Panc1 (cell line): ENCODE data around the gene SLC22A12. TPM values are rescaled to one million over a fixed set of nuclear protein-coding genes. Genes with fewer than 3 reads are reported as not detected.
A peak's percentile ranks its signal among the peaks of the same experiment; 100 is the strongest.

Source experiments
- ATAC-seq: fragments of 200-7000 bp; cut with Tn5 transposase; 2 replicates; pipeline ENCODE4 v1.9.1; 2020; ENCODE audit warnings: mild to moderate bottlenecking, moderate library complexity
- BruUV-seq: library from RNA; stranded (reverse); fragments of 400-500 nt; replicated peaks from 2 replicates; lab custom pipeline; 2021; lab: Mats Ljungman, UMichigan
- CTCF ChIA-PET: fragments of 300-600 bp; sonication (Branson Sonifier 250); formaldehyde crosslinking; loops from one replicate; lab custom pipeline; 2022; ENCODE audit warnings: antibody characterized with exemption; lab: Charles Lee
- POLR2A ChIA-PET: fragments of 300-600 bp; sonication (Branson Sonifier 250); formaldehyde crosslinking; loops from one replicate; lab custom pipeline; 2022; ENCODE audit warnings: antibody characterized with exemption; lab: Charles Lee
- DNase-seq: peaks from one replicate; pipeline ENCODE4 v3.0.0-alpha.2; 2010; ENCODE audit warnings: low read depth, low spot score
- H3K27ac ChIP-seq: 2 replicates; pipeline ENCODE4 v1.5.1; 2011; ENCODE audit warnings: mild to moderate bottlenecking, low read length, inconsistent platforms
- H3K27me3 ChIP-seq: fragments of 200-500 bp; sonication (Bioruptor generic); 2 replicates; pipeline ENCODE4 v1.6.0; 2014; ENCODE audit warnings: low read length, inconsistent platforms; ENCODE audit not compliant: control insufficient read depth, insufficient read depth
- H3K36me3 ChIP-seq: fragments of 200-500 bp; sonication (Bioruptor generic); 2 replicates; pipeline ENCODE4 v1.5.1; 2014; ENCODE audit warnings: inconsistent platforms, mild to moderate bottlenecking, low read length, moderate library complexity; ENCODE audit not compliant: control insufficient read depth, insufficient read depth
- H3K4me1 ChIP-seq: 2 replicates; pipeline ENCODE4 v1.5.1; 2011; ENCODE audit warnings: inconsistent platforms, mild to moderate bottlenecking, low read length, moderate library complexity; ENCODE audit not compliant: control insufficient read depth, insufficient read depth
- H3K4me3 ChIP-seq, 2 experiments: 2 replicates each; pipeline ENCODE4 v1.5.1; 2011 to 2012; ENCODE audit warnings: low read depth in 2 of 2, low read length in 2 of 2, mild to moderate bottlenecking in 2 of 2, inconsistent platforms in 1 of 2, moderate library complexity in 1 of 2
- H3K9me3 ChIP-seq: fragments of 200-500 bp; sonication (Bioruptor generic); 2 replicates; pipeline ENCODE4 v1.5.1; 2014; ENCODE audit warnings: low read depth, mild to moderate bottlenecking, inconsistent platforms, low read length, moderate library complexity; ENCODE audit not compliant: control insufficient read depth, insufficient read depth
- POLR2AphosphoS5 ChIP-seq: IDR thresholded peaks from 2 replicates; pipeline ENCODE4 v1.6.1; 2012; ENCODE audit warnings: mild to moderate bottlenecking, low read depth, low read length, moderate library complexity
- SIN3A ChIP-seq: IDR thresholded peaks from 2 replicates; pipeline ENCODE4 v1.6.1; 2012; ENCODE audit warnings: low read depth, mild to moderate bottlenecking, low read length, moderate library complexity, borderline replicate concordance; ENCODE audit not compliant: insufficient read depth
- TCF7L2 ChIP-seq: IDR thresholded peaks from 2 replicates; pipeline ENCODE4 v1.6.1; 2011; ENCODE audit warnings: mild to moderate bottlenecking, low read depth, low read length, inconsistent platforms
- in situ Hi-C: cut with HindIII; loops from 2 replicates; pipeline ENCODE4 v1.10.0; 2016; ENCODE audit warnings: low sequenced_read_pairs, low pct_unique_long_range_greater_than_20kb
- intact Hi-C: fragments of 100-400 bp; cut with micrococcal nuclease; formaldehyde crosslinking; loops from one replicate; pipeline ENCODE4 v1.10.0; 2022; ENCODE audit not compliant: unreplicated experiment
- total RNA-seq: library from RNA; stranded (reverse); gene quantifications from one replicate; pipeline ENCODE4 v1.2.1, GENCODE V29; 2021; ENCODE audit not compliant: unreplicated experiment
- TF ChIP-seq, protein P1 (sequence below), 2 experiments: IDR thresholded peaks; 2 replicates each; pipeline ENCODE4 v1.6.1; 2011 to 2012; ENCODE audit warnings: low read depth in 2 of 2, control low read depth in 1 of 2, low read length in 1 of 2, mild to moderate bottlenecking in 1 of 2, moderate library complexity in 1 of 2; ENCODE audit not compliant: insufficient read depth in 1 of 2
- TF ChIP-seq, protein P2 (sequence below): fragments of 450-650 bp; IDR thresholded peaks from 2 replicates; pipeline ENCODE4 v1.5.1; 2017; ENCODE audit warnings: mild to moderate bottlenecking

The SLC22A12 gene
- total RNA-seq, 1 experiment from 2014 or later: not detected

DNA sequence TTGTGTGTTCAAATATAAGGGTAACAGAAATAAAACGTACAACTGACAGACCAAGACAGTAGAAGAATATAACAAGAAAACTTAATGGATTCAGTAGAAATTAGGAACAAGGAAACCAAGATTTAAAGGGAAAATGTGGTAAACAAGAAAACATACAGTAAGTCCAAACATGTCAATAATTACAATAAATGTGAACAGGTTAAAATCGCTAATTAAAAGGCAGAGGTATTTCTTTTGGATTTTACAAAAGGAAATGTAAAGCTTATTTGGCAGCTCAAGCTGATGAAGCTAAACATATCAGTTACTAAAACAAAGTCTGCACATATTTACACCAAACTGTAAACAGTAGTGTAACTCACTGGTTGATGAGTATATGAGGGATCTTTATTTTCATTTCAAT is 2.3 kb upstream of the SLC22A12 start:
- intact Hi-C loops (no loop called here), in situ Hi-C loops (no loop called here)
- TF ChIP-seq POLR2AphosphoS5: no peak
- no TSS peak for BruUV-seq
- Histone ChIP-seq H3K4me1 (no peaks in the 10 kb centered on the region), H3K36me3 (no peaks in the 10 kb centered on the region), H3K27me3 (no peaks in the 10 kb centered on the region), H3K4me3 (no peak overlapping the region), H3K9me3 (peaks cover 8% of the 10 kb centered on the region; the same call in 1 of the 2 replicates), H3K27ac (no peak overlapping the region)
- DNase-seq (no peak), ATAC-seq (no peak)
- POLR2A ChIA-PET: no interaction called here
- CTCF ChIA-PET: no interaction called here

DNA sequence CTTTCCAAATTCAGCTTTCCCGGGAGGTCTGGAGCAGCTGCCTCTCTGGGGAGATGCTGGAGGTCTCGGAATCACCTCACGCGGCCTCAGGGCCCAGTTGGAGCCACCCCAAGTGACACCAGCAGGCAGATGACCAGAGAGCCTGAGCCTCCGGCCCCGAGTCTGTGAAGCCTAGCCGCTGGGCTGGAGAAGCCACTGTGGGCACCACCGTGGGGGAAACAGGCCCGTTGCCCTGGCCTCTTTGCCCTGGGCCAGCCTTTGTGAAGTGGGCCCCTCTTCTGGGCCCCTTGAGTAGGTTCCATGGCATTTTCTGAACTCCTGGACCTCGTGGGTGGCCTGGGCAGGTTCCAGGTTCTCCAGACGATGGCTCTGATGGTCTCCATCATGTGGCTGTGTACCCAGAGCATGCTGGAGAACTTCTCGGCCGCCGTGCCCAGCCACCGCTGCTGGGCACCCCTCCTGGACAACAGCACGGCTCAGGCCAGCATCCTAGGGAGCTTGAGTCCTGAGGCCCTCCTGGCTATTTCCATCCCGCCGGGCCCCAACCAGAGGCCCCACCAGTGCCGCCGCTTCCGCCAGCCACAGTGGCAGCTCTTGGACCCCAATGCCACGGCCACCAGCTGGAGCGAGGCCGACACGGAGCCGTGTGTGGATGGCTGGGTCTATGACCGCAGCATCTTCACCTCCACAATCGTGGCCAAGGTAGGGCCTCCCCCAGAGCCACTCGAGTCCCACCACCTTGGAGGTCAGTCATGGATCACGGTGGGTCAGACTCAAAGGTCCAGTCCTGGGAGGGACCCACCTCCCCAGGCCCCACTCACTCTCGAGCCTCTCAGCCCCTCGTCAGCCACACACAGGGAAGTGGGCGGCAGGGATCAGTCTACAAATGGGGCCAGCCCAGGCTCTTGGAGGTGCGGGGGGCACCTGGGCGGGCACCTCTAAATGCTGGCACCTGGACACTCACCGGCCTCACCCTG is 525 bp downstream of the SLC22A12 start:
- TF ChIP-seq SIN3A (no peak), TCF7L2 (no peak), POLR2AphosphoS5 (no peak)
- TF ChIP-seq, protein P1, sequence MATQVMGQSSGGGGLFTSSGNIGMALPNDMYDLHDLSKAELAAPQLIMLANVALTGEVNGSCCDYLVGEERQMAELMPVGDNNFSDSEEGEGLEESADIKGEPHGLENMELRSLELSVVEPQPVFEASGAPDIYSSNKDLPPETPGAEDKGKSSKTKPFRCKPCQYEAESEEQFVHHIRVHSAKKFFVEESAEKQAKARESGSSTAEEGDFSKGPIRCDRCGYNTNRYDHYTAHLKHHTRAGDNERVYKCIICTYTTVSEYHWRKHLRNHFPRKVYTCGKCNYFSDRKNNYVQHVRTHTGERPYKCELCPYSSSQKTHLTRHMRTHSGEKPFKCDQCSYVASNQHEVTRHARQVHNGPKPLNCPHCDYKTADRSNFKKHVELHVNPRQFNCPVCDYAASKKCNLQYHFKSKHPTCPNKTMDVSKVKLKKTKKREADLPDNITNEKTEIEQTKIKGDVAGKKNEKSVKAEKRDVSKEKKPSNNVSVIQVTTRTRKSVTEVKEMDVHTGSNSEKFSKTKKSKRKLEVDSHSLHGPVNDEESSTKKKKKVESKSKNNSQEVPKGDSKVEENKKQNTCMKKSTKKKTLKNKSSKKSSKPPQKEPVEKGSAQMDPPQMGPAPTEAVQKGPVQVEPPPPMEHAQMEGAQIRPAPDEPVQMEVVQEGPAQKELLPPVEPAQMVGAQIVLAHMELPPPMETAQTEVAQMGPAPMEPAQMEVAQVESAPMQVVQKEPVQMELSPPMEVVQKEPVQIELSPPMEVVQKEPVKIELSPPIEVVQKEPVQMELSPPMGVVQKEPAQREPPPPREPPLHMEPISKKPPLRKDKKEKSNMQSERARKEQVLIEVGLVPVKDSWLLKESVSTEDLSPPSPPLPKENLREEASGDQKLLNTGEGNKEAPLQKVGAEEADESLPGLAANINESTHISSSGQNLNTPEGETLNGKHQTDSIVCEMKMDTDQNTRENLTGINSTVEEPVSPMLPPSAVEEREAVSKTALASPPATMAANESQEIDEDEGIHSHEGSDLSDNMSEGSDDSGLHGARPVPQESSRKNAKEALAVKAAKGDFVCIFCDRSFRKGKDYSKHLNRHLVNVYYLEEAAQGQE (IDR thresholded peaks at IDR 0.05; ENCODE audit: insufficient read depth in 1 of 2, low read depth in 2 of 2, low read length in 1 of 2): no peak
- TF ChIP-seq, protein P2, sequence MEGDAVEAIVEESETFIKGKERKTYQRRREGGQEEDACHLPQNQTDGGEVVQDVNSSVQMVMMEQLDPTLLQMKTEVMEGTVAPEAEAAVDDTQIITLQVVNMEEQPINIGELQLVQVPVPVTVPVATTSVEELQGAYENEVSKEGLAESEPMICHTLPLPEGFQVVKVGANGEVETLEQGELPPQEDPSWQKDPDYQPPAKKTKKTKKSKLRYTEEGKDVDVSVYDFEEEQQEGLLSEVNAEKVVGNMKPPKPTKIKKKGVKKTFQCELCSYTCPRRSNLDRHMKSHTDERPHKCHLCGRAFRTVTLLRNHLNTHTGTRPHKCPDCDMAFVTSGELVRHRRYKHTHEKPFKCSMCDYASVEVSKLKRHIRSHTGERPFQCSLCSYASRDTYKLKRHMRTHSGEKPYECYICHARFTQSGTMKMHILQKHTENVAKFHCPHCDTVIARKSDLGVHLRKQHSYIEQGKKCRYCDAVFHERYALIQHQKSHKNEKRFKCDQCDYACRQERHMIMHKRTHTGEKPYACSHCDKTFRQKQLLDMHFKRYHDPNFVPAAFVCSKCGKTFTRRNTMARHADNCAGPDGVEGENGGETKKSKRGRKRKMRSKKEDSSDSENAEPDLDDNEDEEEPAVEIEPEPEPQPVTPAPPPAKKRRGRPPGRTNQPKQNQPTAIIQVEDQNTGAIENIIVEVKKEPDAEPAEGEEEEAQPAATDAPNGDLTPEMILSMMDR: no peak
- DNase-seq (no peak), ATAC-seq (peak; percentile 47; the same call in 1 of the 2 replicates)
- no peaks in the 10 kb centered on the region for H3K27me3 ChIP-seq
- in situ Hi-C loops: no loop called here
- no peak overlapping the region for H3K27ac ChIP-seq
- intact Hi-C loops: no loop called here
- H3K4me3 ChIP-seq: no peak overlapping the region
- H3K4me1 ChIP-seq: no peaks in the 10 kb centered on the region
- no peaks in the 10 kb centered on the region for H3K36me3 ChIP-seq
- POLR2A ChIA-PET: no interaction called here
- no TSS peak for BruUV-seq
- CTCF ChIA-PET: no interaction called here
- H3K9me3 ChIP-seq: peaks cover 8% of the 10 kb centered on the region; the same call in 1 of the 2 replicates

DNA sequence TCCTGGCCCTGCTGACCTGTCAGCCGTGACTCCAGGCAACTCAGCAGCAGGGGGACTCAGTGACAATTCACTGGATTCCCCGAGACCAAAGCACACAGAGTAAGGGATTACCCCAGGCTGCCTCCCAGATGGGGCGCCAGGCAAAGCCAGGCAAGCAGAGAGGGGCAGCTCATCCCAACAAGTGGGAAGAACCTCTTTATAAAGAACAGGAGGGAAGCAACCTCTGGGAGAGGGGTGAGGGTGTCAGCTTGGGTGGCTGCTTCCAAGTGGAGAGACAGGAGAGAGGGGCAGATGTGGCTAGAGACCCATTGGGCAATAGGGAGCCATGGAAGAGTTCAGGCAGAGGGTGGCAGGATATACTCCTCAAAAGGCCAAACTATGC is 1.2 kb downstream of the SLC22A12 start:
- no peak overlapping the region for H3K27ac ChIP-seq
- intact Hi-C loops: no loop called here
- ChIA-PET CTCF (no interaction called here), POLR2A (no interaction called here)
- H3K9me3 ChIP-seq: peaks cover 8% of the 10 kb centered on the region; the same call in 1 of the 2 replicates
- BruUV-seq: no TSS peak
- no peak for DNase-seq
- H3K4me3 ChIP-seq: no peak overlapping the region
- H3K4me1 ChIP-seq: no peaks in the 10 kb centered on the region
- no peak for ATAC-seq
- no peaks in the 10 kb centered on the region for H3K36me3 ChIP-seq
- H3K27me3 ChIP-seq: no peaks in the 10 kb centered on the region
- in situ Hi-C loops: no loop called here
- TF ChIP-seq TCF7L2 (no peak), SIN3A (no peak), POLR2AphosphoS5 (no peak)
- TF ChIP-seq, protein P2: no peak
- TF ChIP-seq, protein P1 (IDR thresholded peaks at IDR 0.05; ENCODE audit: insufficient read depth in 1 of 2, low read depth in 2 of 2, low read length in 1 of 2): no peak
